Measurements from ENCODE around the gene HOXD9.

The HOXD9 gene

DNA sequence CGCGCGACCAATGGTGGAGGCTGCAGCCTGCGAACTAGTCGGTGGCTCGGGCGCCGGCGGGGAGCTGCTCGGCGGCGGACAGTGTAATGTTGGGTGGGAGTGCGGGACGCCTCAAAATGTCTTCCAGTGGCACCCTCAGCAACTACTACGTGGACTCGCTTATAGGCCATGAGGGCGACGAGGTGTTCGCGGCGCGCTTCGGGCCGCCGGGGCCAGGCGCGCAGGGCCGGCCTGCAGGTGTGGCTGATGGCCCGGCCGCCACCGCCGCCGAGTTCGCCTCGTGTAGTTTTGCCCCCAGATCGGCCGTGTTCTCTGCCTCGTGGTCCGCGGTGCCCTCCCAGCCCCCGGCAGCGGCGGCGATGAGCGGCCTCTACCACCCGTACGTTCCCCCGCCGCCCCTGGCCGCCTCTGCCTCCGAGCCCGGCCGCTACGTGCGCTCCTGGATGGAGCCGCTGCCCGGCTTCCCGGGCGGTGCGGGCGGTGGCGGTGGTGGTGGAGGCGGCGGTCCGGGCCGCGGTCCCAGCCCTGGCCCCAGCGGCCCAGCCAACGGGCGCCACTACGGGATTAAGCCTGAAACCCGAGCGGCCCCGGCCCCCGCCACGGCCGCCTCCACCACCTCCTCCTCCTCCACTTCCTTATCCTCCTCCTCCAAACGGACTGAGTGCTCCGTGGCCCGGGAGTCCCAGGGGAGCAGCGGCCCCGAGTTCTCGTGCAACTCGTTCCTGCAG lies at the start of gene HOXD9:
TSS of gene HOXD9 (plus strand) at position 37 of the 728 bp plus-strand sequence. CDS start at position 87, 50 bp downstream.
- no peak for DNase-seq (ENCODE audit: low read depth)

GRCh38 chr2:176072951-176073904 lies 49.3 kb upstream of the HOXD9 start:
- no peak for DNase-seq (ENCODE audit: low read depth)

DNA sequence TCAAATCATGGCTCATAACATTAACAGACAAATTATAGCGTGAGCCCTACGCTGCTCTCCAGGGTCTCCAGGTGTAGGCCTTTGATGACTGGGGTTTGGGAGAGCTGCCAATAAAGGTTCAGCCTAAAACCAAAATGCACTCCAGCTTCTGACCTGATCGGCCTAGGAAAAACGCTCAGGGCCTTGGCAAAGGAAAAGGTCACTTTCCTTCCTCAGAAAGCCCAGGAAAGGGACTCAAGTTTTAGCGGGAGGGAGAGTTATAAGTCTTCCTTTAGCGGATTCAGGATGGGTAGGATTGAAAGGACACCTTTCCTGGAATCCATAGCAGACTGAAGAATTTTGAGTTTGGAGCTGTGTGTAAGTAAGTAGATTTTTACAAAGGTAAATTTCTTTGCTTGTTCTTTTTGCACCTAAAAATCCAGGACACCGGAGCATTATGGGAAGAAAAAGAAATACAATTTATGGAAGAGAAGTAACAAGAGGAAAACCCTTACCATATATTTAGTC lies 47.5 kb upstream of the HOXD9 start:
- no peak for DNase-seq (ENCODE audit: low read depth)

DNA sequence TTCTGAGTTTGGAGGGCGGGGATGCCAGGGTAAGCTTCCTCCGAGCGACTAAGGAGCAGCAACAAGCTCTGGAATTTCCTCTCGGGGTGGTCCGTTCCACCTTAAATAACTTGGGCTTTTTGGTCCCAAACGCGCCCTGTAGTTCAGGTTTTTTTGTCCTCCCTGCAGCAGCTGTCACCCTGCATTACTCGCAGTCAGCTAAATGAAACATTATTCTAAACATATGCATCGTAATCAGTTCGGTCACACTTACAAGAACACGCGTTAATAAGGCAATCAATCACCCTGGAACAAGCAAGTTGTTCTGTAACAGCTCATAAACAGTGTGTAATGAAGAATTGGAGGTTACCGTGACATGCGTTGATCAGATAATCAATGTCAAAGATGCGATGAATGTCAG lies 47.0 kb upstream of the HOXD9 start:
- no peak for DNase-seq (ENCODE audit: low read depth)

DNA sequence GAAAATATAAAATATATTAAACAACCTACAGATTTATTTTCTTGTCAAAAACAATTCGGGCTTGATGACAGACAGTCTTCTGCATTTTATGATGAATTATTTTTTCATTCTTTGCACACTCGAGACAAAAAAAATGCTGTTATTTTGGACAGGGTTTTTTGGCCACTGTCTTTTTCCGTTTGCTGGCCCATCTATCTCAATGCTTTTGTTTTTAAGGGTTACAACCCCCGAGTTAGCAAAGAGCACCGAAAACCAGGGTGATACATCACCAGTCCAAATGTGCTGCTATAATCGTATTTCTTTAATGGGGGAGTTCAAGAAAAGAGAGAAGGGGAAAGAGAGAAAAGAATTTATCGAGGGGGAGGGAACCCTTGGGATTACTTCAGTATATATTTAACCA lies 46.5 kb upstream of the HOXD9 start:
- no peak for DNase-seq (ENCODE audit: low read depth)

DNA sequence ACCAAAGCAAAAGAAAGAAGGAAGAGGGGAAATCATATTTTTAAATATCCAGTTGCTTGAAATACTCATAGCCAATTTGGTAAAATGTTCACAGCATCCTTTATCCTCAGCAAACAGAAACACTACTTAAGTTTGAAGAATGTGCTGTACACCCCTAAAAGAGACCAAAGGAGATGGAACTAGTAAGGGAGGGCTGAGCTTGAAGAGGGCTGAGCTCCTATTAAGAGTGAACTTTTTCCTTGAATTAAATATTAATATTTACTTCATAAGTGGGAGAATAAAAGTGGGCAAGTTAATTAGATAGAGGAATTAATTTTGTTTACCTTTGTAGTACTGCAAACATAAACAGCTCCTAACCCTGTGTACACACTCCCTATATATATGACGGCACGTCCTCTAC lies 45.7 kb upstream of the HOXD9 start:
- no peak for DNase-seq (ENCODE audit: low read depth)

GRCh38 chr2:176078541-176079284 lies 43.8 kb upstream of the HOXD9 start:
- no peak for DNase-seq (ENCODE audit: low read depth)

DNA sequence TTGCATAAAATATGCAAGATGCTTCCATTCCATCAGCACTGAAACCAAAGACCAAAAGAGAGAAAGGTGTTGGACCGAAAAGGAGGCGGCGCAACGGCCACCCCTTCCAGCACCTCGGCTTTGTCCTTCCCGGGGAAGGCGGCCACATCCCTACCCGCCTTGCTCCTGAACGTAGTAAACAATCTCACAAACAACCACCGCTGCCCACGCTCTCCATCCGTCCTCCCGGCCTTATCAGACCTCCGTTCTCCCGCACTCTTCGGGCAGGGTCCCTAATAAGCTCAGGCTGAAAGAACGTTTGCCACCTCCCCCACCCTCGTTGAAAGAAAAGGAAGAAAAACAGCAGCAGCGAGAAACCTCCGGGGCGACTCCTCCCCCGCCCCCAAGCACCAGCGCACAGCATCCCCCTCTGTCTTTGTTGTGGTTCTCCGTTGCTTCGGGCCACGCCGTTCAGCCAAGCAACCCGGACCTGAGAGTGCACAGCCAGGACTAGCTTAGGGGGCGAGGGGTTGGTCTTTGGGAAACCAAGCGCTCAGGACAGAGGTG lies 43.2 kb upstream of the HOXD9 start:
- no peak for DNase-seq (ENCODE audit: low read depth)

GRCh38 chr2:176079831-176080539 lies 42.5 kb upstream of the HOXD9 start:
- no peak for DNase-seq (ENCODE audit: low read depth)

DNA sequence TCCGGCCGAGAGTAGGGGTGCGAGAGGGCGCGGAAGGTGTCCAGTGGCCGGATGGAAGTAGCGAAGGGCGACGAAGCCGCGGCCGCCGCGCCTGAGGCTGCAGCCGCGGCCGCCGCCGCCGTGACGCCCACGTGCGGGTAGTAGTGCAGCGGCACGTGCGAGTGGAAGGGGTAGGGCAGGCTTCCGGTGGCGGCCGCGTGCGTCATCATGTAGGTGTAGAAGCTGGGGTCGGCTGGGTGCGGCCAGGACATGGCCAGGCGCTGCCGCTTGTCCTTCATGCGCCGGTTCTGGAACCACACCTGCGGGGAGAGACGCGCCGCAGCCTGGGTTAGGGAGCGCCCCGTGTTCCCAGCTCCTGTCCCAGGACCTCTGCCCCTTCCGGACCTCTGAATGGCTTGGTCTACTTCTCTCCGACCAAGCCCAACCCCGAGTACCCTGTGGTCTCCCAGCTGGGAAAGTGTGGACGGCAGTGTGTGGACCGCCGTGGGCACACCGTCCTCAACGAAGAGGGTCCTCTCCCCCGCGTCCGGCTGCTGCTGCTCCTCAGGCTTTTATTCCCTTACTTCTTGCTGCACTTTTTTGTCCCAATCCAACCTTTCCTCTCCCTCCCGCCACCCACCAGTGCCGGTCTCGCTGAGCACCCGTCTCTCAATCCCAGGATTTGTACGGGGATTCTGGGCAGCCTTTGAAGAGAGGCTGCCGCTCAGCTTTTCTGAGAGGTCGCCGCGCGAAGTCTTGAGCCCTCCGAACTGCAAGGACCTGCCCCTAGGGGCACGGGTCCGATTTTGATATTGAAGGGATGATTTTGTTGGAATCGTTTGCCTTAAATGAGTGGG lies 41.8 kb upstream of the HOXD9 start:
- DNase-seq (ENCODE audit: low read depth): no peak

GRCh38 chr2:176081376-176081836 lies 41.1 kb upstream of the HOXD9 start:
- no peak for DNase-seq (ENCODE audit: low read depth)

GRCh38 chr2:176081837-176082524 lies 40.5 kb upstream of the HOXD9 start:
- no peak for DNase-seq (ENCODE audit: low read depth)

GRCh38 chr2:176082525-176082823 lies 40.0 kb upstream of the HOXD9 start:
- DNase-seq (ENCODE audit: low read depth): no peak

DNA sequence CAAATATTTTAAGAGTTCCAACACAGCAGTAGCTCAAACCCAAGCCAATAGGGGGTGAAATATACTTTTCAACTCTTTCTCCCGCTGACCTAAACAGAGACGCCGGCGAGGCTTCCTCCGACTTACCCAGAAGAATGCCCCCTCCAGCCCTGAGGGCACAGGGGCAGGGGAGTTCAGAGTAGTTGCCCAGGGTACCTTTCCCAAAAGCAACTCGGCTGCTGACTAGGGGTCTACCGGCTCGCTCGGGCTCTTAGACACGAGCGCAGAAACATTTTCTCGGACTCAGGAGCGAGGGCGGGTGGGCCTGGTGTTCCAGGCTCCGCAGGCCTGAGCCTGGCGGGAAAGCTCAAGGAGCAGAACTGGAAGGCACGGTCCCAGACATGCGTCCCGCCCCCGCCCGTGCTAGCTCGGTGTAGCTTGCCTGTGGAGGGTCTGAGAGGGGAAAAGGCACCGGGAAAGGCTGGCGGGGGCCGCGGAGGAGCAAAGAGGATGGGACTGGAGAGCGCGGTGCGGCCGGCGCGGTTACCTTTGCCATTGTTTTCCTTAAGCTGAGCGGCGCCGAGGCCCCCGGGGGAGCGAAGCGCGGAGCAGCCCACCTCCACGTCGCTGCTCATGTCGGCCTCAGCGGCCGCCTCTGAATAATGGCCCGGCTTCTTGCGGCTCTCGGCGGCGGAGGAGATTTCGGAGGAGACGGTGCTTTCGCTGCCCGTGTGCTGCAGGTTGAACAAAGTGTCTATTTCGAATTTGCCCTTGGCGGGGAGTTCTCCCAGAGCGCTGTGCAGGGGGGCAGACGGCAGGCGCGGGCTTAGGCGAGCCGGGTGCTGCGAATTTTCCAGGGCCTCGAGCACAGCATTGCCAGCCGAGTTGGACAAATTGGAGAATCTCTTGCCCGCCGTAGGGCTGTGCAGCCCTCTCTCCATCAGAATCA lies 39.4 kb upstream of the HOXD9 start:
- no peak for DNase-seq (ENCODE audit: low read depth)

- no peak for DNase-seq (ENCODE audit: low read depth)
These were observed 38.7 kb upstream of the HOXD9 start, which contains the start of gene EVX2 for GRCh38 chr2:176083796-176084261. Gene EVX2, minus strand, starts transcription at chr2:176083962. Its CDS starts 186 bp downstream, at chr2:176083776.

- no peak for DNase-seq (ENCODE audit: low read depth)
These were observed 37.9 kb upstream of the HOXD9 start for GRCh38 chr2:176084611-176085119.

GRCh38 chr2:176085120-176085788 lies 37.3 kb upstream of the HOXD9 start:
- DNase-seq (ENCODE audit: low read depth): no peak
